Measurements from ENCODE around the gene NPEPPS. TPM values are rescaled to one million over a fixed set of nuclear protein-coding genes. Genes with fewer than 3 reads are reported as not detected.
A peak's percentile ranks its signal among the peaks of the same experiment; 100 is the strongest.

The NPEPPS gene
- total RNA-seq, 1 donor from 2014 or later: 106 TPM

GRCh38 chr17:47664624-47664941 lies 133.7 kb downstream of the NPEPPS start:
- Mint-ChIP-seq H3K27ac (peak overlapping the region; percentile 63), H3K4me1 (ENCODE audit: low read depth) (peaks cover 43% of the 10 kb centered on the region), H3K27me3 (ENCODE audit: insufficient read depth) (no peaks in the 10 kb centered on the region)

DNA sequence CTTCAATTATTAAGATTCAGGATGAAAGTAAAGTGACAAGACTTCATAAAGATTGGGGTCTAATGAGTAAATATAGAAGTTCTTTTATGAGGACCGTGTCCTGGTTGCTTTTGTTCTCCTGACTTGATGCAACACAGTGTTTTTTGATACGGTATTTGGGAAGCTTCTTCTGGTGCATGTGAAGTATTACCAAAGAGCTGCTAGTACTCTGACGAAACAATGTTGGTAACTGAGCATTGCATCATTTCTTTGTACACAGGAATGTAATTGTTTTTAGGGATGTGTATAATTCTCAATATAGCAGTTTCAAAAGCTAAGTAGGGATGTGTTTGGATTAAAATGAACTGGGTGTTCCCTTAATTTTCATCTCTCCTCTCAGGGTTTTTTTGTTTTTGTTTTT lies 134.7 kb downstream of the NPEPPS start:
- DNase-seq (ENCODE audit: low spot score): no peak
- Mint-ChIP-seq H3K27me3 (ENCODE audit: insufficient read depth) (no peaks in the 10 kb centered on the region), H3K4me3 (no peak overlapping the region), H3K36me3 (ENCODE audit: low read depth) (peaks cover 60% of the 10 kb centered on the region), H3K4me1 (ENCODE audit: low read depth) (peaks cover 43% of the 10 kb centered on the region), H3K9me3 (no peaks in the 10 kb centered on the region), H3K27ac (peak overlapping the region; percentile 52)
- intact Hi-C loops (cut with micrococcal nuclease): loop anchor here (2.0 kb wide), 1 partner anchor 67 kb away; the partner anchor contains the start of gene TBX21

More at GRCh38 chr17:47664624-47664941, 133.7 kb downstream of the NPEPPS start:
- DNase-seq (ENCODE audit: low spot score): no peak
- no peak overlapping the region for H3K4me3 Mint-ChIP-seq
- H3K9me3 Mint-ChIP-seq: no peaks in the 10 kb centered on the region
- H3K36me3 Mint-ChIP-seq (ENCODE audit: low read depth): peaks cover 57% of the 10 kb centered on the region
- intact Hi-C loops (cut with micrococcal nuclease): loop anchor here (1.0 to 5.0 kb wide), 4 partner anchors 33 to 138 kb away; partner anchors contain the start of gene TBX21

DNA sequence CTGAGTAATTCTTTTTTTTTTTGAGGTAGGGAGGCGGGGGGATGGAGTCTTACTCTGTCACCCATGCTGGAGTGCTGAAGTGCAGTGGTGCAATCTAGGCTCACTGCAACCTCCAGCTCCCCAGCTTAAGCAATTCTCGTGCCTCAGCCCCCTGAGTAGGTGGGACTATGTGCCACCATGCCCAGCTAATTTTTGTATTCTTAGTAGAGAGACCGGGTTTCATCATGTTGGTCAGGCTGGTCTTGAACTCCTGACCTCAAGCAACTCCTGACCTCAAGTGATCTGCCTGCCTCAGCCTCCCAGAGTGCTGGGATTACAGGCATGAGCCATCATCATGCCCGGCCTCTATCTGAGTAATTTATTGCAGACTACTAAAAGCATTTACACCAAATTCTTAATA lies 138.2 kb downstream of the NPEPPS start:
- Mint-ChIP-seq H3K27me3 (ENCODE audit: insufficient read depth) (no peaks in the 10 kb centered on the region), H3K9me3 (no peaks in the 10 kb centered on the region), H3K4me1 (ENCODE audit: low read depth) (peaks cover 43% of the 10 kb centered on the region), H3K27ac (no peak overlapping the region), H3K4me3 (no peak overlapping the region), H3K36me3 (ENCODE audit: low read depth) (peaks cover 68% of the 10 kb centered on the region)
- no peak for DNase-seq (ENCODE audit: low spot score)
- intact Hi-C loops (cut with micrococcal nuclease): no loop called here

GRCh38 chr17:47670064-47670463 lies 139.2 kb downstream of the NPEPPS start:
- Mint-ChIP-seq H3K27me3 (ENCODE audit: insufficient read depth) (no peaks in the 10 kb centered on the region), H3K9me3 (no peaks in the 10 kb centered on the region), H3K4me1 (ENCODE audit: low read depth) (peaks cover 45% of the 10 kb centered on the region), H3K36me3 (ENCODE audit: low read depth) (peaks cover 74% of the 10 kb centered on the region), H3K4me3 (no peak overlapping the region), H3K27ac (peak overlapping the region; percentile 35)
- intact Hi-C loops (cut with micrococcal nuclease): no loop called here
- no peak for DNase-seq (ENCODE audit: low spot score)

Other genes starting within 250 kb of the NPEPPS start
- 2.4 and 2.8 TPM in 2 replicates for gene EFCAB13, start 207.2 kb upstream of the NPEPPS start, total RNA-seq
- 718 and 719 TPM in 2 replicates for gene KPNB1, start 118.8 kb downstream of the NPEPPS start, total RNA-seq
- 11.6 and 12.4 TPM in 2 replicates for gene TBKBP1, start 163.1 kb downstream of the NPEPPS start, total RNA-seq
- gene TBX21, start 202.1 kb downstream of the NPEPPS start, total RNA-seq: 89.8 and 90.8 TPM in 2 replicates